ENCODE results near the gene EPB41L3.
"Not testable (repeated sequence)": the region's sequence is repeated elsewhere in the genome, so short reads cannot be mapped to it uniquely, and the experiment has no call there.

The EPB41L3 gene

GRCh38 chr18:5530629-5531178 lies 13.1 kb downstream of the EPB41L3 start:
- DNase-seq: no peak

- no peak for DNase-seq
Measured at GRCh38 chr18:5529471-5529870, 14.3 kb downstream of the EPB41L3 start.

GRCh38 chr18:5527603-5528002 lies 16.2 kb downstream of the EPB41L3 start:
- DNase-seq: peak in 1 of 2 experiments; percentile 28

- peak; percentile 85 to 86 for DNase-seq
Measured at GRCh38 chr18:5524660-5525059, 19.1 kb downstream of the EPB41L3 start.

GRCh38 chr18:5521000-5521399 lies 22.8 kb downstream of the EPB41L3 start:
- no peak for DNase-seq

- no peak for DNase-seq
Measured at GRCh38 chr18:5520464-5520863, 23.3 kb downstream of the EPB41L3 start.

GRCh38 chr18:5519448-5520298 lies 24.1 kb downstream of the EPB41L3 start:
- DNase-seq: peak in 1 of 2 experiments; percentile 54

- DNase-seq: peak; percentile 63 to 75
Measured at GRCh38 chr18:5518899-5519371, 24.9 kb downstream of the EPB41L3 start.

- DNase-seq: no peak
Measured at GRCh38 chr18:5518179-5518770, 25.5 kb downstream of the EPB41L3 start.

GRCh38 chr18:5516841-5517240 lies 27.0 kb downstream of the EPB41L3 start:
- peak; percentile 34 to 65 for DNase-seq

- peak; percentile 83 to 94 for DNase-seq
Measured at GRCh38 chr18:5515011-5515784, 28.6 kb downstream of the EPB41L3 start.

GRCh38 chr18:5513947-5514346 lies 29.9 kb downstream of the EPB41L3 start:
- peak; percentile 52 to 88 for DNase-seq

- DNase-seq: peak in 1 of 2 experiments; percentile 41
Measured at GRCh38 chr18:5512176-5512575, 31.6 kb downstream of the EPB41L3 start.

GRCh38 chr18:5511541-5511940 lies 32.3 kb downstream of the EPB41L3 start:
- not testable (repeated sequence) for DNase-seq

GRCh38 chr18:5510135-5510846 lies 33.5 kb downstream of the EPB41L3 start:
- DNase-seq: no peak

- DNase-seq: no peak
Measured at GRCh38 chr18:5508821-5509220, 35.0 kb downstream of the EPB41L3 start.

GRCh38 chr18:5507756-5508155 lies 36.0 kb downstream of the EPB41L3 start:
- no peak for DNase-seq

- no peak for DNase-seq
Measured at GRCh38 chr18:5506174-5506573, 37.6 kb downstream of the EPB41L3 start.

GRCh38 chr18:5503740-5504139 lies 40.1 kb downstream of the EPB41L3 start:
- DNase-seq: no peak

GRCh38 chr18:5500158-5500939 lies 43.4 kb downstream of the EPB41L3 start:
- no peak for DNase-seq

- no peak for DNase-seq
Measured at GRCh38 chr18:5498452-5498851, 45.3 kb downstream of the EPB41L3 start.

- no peak for DNase-seq
Measured at GRCh38 chr18:5496305-5496704, 47.5 kb downstream of the EPB41L3 start.

Measured in NCI-H524 (cell line).